Stimulated activated CD4-positive, alpha-beta T cell treated with anti-CD3 and anti-CD28 coated beads, Interleukin-12 subunit alpha, Interleukin-12 subunit beta, amount 100 ng/mL, for 4 hours (primary cell): ENCODE measurements around the gene GPR137B.
"Not testable (repeated sequence)": the region's sequence is repeated elsewhere in the genome, so short reads cannot be mapped to it uniquely, and the experiment has no call there.

Experiments used
- DNase-seq: peaks from one replicate; pipeline ENCODE4 v3.0.0-alpha.2; 2020

Gene GPR137B

GRCh38 chr1:236161755-236162154 lies 19.4 kb downstream of the GPR137B start:
- DNase-seq = not testable (repeated sequence)

GRCh38 chr1:236163463-236164153 lies 21.3 kb downstream of the GPR137B start:
- DNase-seq = no peak

DNA sequence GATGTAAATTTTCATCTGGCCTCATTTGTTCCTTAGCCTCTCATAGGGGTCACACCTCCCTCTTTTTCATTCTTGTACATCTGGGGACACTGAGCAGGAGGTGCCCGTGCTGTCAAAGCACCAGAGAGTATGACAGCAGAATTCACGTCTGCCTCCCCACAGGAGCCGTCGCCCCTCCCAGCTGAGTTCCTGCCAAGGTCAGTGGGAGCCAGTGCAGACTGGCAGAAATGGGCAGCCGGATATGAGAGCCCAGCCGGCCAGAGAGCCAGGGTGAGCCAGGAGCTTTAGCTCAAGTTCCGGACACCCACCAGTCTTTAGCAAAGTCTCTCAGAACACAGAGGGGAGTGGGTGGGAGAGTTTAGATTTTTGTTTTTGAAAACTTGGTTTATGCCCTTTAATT lies 21.9 kb downstream of the GPR137B start:
- no peak for DNase-seq

DNA sequence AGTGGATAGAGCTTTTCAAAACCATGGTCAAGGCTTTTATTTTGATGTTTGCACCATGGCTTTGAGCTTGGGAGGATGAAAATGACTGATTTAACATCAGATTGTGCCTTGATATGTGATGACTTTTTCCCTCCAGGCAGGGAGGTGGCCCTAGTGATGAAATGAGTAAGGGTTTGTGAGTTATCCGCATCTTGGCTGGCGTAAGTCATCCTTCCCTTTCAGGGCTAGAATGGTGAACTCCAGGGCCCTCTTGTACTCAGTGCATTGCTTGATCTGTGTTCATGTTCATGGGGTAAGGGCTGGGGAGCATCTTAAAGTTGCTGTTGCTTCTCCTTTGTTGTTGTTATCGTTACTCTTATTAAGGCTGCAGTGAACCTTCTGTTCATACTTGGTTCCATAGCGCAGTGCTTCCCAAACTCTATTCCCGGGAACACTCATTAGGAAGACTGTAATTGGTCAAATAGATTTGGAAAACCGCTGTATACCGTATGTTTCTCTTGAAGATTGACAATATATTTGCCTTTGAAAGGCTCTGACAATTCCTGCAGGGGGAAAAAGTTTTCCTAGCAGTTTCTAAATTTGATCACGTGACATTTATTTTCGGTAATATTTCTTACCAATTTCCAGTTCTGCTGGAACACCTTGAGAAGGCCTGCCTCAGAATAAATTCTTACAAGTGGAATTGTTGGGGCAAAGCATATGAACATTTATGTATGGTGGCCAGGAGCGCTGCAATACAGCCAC lies 23.1 kb downstream of the GPR137B start:
- no peak for DNase-seq

GRCh38 chr1:236166041-236166440 lies 23.7 kb downstream of the GPR137B start:
- DNase-seq = no peak

DNA sequence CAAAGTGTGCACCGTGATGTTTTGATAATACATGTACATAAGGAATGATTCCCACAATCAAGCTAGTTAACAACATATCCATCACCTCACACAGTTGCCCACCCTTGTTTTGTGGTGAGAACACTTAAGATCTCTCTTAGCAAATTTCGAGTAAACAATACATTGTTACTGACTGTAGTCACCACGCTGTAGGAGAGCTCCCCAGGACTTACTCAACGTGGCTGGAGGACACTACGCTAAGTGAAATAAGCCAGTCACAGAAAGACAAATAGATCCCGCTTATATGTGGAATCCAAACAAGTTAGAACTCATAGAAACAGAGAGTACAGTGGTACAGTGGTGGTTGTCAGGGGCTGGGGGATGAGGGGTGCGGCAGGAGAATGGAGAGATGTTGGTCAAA lies 24.8 kb downstream of the GPR137B start:
- DNase-seq = no peak

DNA sequence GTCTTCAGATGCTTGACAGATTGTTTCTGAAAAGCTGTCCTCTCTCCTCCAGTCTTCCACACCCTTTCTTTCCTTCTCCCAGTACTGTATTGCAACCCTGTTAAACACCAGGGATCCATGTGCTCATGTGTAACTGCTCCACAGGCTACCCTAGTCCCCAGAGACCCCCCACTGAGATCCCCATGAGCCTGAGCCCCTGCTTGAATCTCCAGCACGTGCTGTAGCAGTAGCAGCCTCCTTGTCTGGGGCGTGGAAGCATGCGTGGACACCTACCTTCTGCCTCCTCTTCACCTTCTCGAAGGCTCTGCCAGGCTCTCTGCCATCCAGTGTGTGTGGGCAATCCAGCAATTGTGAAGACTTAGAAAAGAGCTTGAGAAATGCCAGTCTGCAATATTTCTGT lies 25.2 kb downstream of the GPR137B start:
- no peak for DNase-seq

- DNase-seq = no peak
Measured at GRCh38 chr1:236168716-236169429, 26.5 kb downstream of the GPR137B start.

DNA sequence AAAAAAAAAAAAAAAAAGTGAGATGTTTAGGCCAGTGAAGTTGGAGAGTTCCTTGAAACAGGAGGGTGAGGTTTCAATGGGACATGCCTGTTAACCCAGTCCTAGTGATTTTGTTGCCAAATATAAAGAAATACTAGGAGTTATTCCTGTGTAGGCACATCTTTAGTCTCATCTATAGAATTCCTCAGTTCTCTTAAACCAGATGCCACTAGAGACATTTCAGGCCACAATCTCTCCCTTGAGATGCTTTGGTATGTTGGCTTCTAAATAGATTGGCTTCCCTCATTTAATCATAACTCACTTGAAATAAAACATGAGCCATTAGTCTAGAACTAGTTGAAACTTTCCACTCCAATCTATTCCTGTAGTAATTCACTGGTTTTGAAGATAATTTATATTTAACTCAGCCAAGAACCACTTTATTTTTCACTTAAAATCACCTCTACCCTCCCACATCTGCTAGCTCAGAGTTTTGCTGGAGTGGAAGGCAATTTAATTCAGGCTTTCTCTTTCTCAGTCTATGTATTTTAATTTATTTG lies 29.8 kb downstream of the GPR137B start:
- no peak for DNase-seq

DNA sequence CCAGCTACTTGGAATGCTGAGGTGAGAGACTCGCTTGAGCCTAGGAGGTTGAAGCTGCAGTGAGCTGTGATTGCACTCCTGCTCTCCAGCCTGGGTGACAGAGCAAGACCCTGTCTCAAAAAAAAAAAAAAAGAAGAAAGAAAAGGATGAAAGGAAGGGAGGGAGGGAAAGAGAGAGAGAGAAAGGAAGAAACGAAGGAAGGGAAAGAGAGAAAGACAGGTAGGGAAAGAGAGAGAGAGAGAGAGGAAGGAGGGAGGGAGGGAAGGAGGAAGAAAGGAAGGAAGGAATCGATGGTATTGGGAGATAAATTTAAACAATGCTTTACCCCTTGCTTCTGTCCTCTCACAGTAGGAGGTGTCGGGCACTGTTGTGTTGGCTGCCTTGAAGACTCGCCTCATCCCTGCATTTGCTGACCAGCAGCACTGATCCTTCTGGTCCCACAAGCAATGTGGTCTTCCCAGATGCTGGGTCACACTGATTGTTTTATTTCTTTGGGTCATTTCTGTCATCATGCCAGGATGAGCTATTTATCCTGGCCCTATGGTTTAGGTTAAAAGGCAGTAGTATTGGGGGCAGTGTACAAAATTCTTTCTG lies 30.9 kb downstream of the GPR137B start:
- DNase-seq = no peak

DNA sequence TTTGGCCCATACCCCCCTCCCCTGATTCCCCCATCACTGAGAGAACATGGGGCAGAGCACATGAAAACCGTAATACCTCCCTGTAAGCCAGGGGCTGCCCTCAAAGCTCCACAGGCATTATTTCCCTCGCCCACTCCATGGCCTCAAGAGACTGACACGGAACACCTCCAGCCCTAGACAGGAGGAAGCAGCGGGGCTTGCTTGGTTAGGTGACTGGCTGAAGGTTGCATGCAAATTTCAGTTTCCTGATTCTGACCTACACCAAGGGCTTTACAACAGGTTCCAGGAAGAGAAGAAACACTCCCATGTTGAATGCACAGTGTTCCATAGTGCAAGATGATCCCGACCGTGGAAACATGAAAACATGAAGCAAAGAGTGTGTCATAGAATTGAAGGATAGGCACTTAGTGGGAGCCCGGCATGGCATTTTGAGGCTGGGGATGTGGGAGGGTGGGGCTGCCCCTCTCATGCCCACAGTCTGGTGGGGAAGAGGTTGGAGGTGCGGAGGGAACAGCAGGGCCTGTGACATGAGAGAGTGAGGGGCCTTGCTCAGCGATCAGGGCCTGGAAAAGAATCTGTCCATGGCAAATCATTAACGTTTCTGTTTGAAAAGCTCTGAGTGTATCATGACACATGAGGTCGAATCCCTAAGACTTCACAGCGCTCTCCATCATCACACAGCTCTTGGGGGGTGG lies 33.5 kb downstream of the GPR137B start:
- DNase-seq = no peak

GRCh38 chr1:236176337-236177336 lies 34.3 kb downstream of the GPR137B start:
- no peak for DNase-seq

- DNase-seq = no peak
Measured at GRCh38 chr1:236179634-236180033, 37.3 kb downstream of the GPR137B start.

GRCh38 chr1:236181059-236181458 lies 38.7 kb downstream of the GPR137B start:
- no peak for DNase-seq

- no peak for DNase-seq
Measured at GRCh38 chr1:236185687-236186086, 43.3 kb downstream of the GPR137B start.

DNA sequence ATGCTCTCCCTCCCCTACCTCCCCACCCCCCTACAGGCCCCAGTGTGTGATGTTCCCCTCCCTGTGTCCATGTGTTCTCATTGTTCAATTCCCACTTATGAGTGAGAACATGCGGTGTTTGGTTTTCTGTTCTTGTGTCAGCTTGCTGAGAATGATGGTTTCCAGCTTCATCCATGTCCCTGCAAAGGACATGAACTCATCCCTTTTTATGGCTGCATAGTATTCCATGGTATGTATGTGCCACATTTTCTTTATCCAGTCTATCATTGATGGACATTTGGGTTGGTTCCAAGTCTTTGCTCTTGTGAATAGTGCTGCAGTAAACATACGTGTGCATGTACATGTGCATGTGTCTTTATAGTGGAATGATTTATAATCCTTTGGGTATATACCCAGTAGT lies 44.1 kb downstream of the GPR137B start:
- DNase-seq = not testable (repeated sequence)

GRCh38 chr1:236188084-236188483 lies 45.7 kb downstream of the GPR137B start:
- not testable (repeated sequence) for DNase-seq

DNA sequence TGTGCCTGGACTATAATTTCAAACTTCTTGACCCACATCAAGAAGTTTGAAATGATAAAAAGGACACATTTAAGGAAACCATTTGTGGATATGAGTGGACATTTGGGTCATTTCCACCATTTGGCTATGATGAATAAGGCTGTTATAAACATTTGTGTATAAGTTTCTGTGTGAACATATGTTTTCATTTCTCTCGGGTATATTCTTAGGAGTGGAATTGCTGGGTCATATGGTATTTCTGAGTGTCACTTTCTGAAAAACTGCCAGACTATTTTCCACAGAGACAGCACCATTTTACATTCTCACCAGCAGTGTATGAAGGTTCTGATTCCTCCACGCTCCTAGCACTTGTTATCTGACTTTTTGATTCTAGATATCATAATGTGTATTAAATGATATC lies 50.8 kb downstream of the GPR137B start:
- DNase-seq = no peak

- no peak for DNase-seq
Measured at GRCh38 chr1:236200925-236201324, 58.6 kb downstream of the GPR137B start.

DNA sequence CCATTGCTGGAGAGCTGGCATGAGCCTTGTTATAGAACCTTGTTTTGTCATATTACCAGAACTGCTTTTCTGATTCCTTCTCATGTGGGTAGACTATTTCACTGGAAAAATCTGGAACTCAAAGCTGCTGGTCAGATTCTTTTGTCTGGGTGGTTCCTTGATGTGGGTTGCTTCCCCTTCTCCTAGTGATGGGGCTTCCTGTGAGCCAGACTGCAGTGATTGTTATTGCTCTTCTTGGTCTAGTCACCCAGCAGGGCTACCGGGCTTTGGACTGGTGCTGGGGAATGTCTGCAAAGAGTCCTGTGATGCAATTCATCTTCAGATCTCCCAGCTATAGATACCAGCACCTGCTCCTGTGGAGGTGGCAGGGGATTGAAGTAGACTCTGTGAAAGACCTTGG lies 59.4 kb downstream of the GPR137B start:
- no peak for DNase-seq

DNA sequence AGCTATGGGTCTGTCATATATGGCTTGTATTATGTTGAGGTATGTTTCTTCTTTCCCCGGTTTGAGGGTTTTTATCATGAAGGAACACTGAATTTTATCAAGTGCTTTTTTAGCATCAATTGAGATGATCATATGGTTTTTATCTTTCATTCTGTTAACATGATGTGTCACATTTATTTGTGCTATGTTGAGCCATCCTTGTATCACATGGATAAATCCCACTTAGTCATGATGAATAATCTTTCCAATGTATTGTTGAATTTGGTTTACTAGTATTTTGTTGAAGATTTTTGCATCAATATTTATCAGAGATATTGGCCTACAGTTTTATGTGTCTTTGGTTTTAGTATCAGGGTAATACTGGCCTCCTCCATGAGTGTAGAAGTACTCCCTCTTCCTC lies 61.7 kb downstream of the GPR137B start:
- DNase-seq = no peak
